Measurements from ENCODE around the gene TOMM34. TPM values are rescaled to one million over a fixed set of nuclear protein-coding genes. Genes with fewer than 3 reads are reported as not detected.

The TOMM34 gene
- total and polyA plus RNA-seq, 2 of the 13 experiments (the other 11 are each of a cell fraction or from before 2014, with no cell fraction given): 36.2 to 52.0 TPM

GRCh38 chr20:44909872-44910689, 50.1 kb downstream of the TOMM34 start, which contains the start of gene PABPC1L (continued):
- TF ChIP-seq ETV5 (CRISPR knock-in tag; IDR thresholded peaks at IDR 0.05; ENCODE audit: borderline replicate concordance): peak; percentile 82
- peak; percentile 97 for TF ChIP-seq NRL (CRISPR knock-in tag; IDR thresholded peaks at IDR 0.05; ENCODE audit: borderline replicate concordance)
- TF ChIP-seq ZNF362 (CRISPR knock-in tag; IDR thresholded peaks at IDR 0.05; ENCODE audit: borderline replicate concordance): no peak
- TF ChIP-seq ZNF768 (CRISPR knock-in tag; IDR thresholded peaks at IDR 0.05): peak; percentile 87
- TF ChIP-seq BORCS8-MEF2B (CRISPR knock-in tag; IDR thresholded peaks at IDR 0.05): peak; percentile 25; the same call in 1 of the 2 replicates
- 0 out of 2 replicates have a peak, but pooled peaks have one; percentile 36 for TF ChIP-seq ZNF607 (CRISPR knock-in tag; IDR thresholded peaks at IDR 0.05; ENCODE audit: borderline replicate concordance)
- peak; percentile 76; the same call in 1 of the 2 replicates for TF ChIP-seq ETV6 (CRISPR knock-in tag; conservative IDR thresholded peaks at IDR 0.05)
- TF ChIP-seq SATB2 (CRISPR knock-in tag; IDR thresholded peaks at IDR 0.05): 0 out of 2 replicates have a peak, but pooled peaks have one; percentile 2
- TF ChIP-seq ZNF564 (CRISPR knock-in tag; IDR thresholded peaks at IDR 0.05): peak; percentile 45; the same call in 1 of the 2 replicates
- peak; percentile 44; the same call in 1 of the 2 replicates for TF ChIP-seq POGZ (CRISPR knock-in tag; IDR thresholded peaks at IDR 0.05)
- no peak; the same call in 1 of the 2 replicates for TF ChIP-seq TP53 (CRISPR knock-in tag; conservative IDR thresholded peaks at IDR 0.05)
- TF ChIP-seq ZNF547 (CRISPR knock-in tag; IDR thresholded peaks at IDR 0.05): peak; percentile 83; the same call in 1 of the 2 replicates
- no peak for TF ChIP-seq SP1 (IDR thresholded peaks at IDR 0.05)
- TF ChIP-seq SP1 (CRISPR knock-in tag; IDR thresholded peaks at IDR 0.05): peak; percentile 83
- peak; percentile 55; the same call in 1 of the 2 replicates for TF ChIP-seq BCL6 (CRISPR knock-in tag; IDR thresholded peaks at IDR 0.05)
- TF ChIP-seq ZNF639 (CRISPR knock-in tag; conservative IDR thresholded peaks at IDR 0.05): peak; percentile 73; the same call in 1 of the 2 replicates
- no peak for TF ChIP-seq ZNF260 (CRISPR knock-in tag; IDR thresholded peaks at IDR 0.05; ENCODE audit: borderline replicate concordance, low read depth)
- peak; percentile 69; the same call in 1 of the 2 replicates for TF ChIP-seq MAZ (IDR thresholded peaks at IDR 0.05; ENCODE audit: borderline replicate concordance, low read depth, low read length)
- TF ChIP-seq MAZ (CRISPR knock-in tag; IDR thresholded peaks at IDR 0.05; ENCODE audit: low read depth): peak; percentile 45
- peak; percentile 82 for TF ChIP-seq POGK (CRISPR knock-in tag; conservative IDR thresholded peaks at IDR 0.05)
- peak; percentile 81 for TF ChIP-seq CBFB (CRISPR knock-in tag; IDR thresholded peaks at IDR 0.05)
- TF ChIP-seq, protein P1, sequence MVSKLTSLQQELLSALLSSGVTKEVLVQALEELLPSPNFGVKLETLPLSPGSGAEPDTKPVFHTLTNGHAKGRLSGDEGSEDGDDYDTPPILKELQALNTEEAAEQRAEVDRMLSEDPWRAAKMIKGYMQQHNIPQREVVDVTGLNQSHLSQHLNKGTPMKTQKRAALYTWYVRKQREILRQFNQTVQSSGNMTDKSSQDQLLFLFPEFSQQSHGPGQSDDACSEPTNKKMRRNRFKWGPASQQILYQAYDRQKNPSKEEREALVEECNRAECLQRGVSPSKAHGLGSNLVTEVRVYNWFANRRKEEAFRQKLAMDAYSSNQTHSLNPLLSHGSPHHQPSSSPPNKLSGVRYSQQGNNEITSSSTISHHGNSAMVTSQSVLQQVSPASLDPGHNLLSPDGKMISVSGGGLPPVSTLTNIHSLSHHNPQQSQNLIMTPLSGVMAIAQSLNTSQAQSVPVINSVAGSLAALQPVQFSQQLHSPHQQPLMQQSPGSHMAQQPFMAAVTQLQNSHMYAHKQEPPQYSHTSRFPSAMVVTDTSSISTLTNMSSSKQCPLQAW (CRISPR knock-in tag; IDR thresholded peaks at IDR 0.05): peak; percentile 49
- TF ChIP-seq, protein P2, sequence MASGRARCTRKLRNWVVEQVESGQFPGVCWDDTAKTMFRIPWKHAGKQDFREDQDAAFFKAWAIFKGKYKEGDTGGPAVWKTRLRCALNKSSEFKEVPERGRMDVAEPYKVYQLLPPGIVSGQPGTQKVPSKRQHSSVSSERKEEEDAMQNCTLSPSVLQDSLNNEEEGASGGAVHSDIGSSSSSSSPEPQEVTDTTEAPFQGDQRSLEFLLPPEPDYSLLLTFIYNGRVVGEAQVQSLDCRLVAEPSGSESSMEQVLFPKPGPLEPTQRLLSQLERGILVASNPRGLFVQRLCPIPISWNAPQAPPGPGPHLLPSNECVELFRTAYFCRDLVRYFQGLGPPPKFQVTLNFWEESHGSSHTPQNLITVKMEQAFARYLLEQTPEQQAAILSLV (CRISPR knock-in tag; IDR thresholded peaks at IDR 0.05; ENCODE audit: borderline replicate concordance): peak; percentile 81
